Pancreas (tissue), 10 donors: ENCODE measurements around the gene SMAD2. TPM values are rescaled to one million over a fixed set of nuclear protein-coding genes. Genes with fewer than 3 reads are reported as not detected.
A peak's percentile ranks its signal among the peaks of the same experiment; 100 is the strongest.

Source experiments
- ATAC-seq, 4 donors: fragments of 200-7000 bp; cut with Tn5 transposase; one replicate each; pipeline versions ENCODE4 v1.8.0 to v1.9.1; 2020; ENCODE audit warnings: mild to moderate bottlenecking in 4 of 4, moderate library complexity in 4 of 4
- DNase-seq, 6 donors: peaks; one replicate each; pipeline ENCODE4 v3.0.0-alpha.2; 2020
- FAIRE-seq: peaks from 2 replicates; lab custom pipeline; 2012; peaks lifted over from hg19 to GRCh38; lab: Jason Lieb, UNC
- H3K27ac ChIP-seq, 4 donors: fragments of 200-600 bp; sonication (generic); 1 replicate in 3 of 4; 2 replicates in 1 of 4; pipeline versions ENCODE4 v1.5.0 to v1.8.0; 2020
- H3K27me3 ChIP-seq, 4 donors: fragments of 200-600 bp; one replicate each; pipeline ENCODE4 v1.8.0; 2021
- H3K36me3 ChIP-seq, 3 donors: fragments of 200-600 bp; sonication (generic) in 1 of 3; one replicate each; pipeline versions ENCODE4 v1.5.0 to v1.8.0; 2020 to 2021
- H3K4me1 ChIP-seq, 3 donors: fragments of 200-600 bp; one replicate each; pipeline ENCODE4 v1.8.0; 2021
- H3K4me3 ChIP-seq, 4 donors: fragments of 200-600 bp; sonication (generic) in 2 of 4; one replicate each; pipeline versions ENCODE4 v1.5.0 to v1.8.0; 2020 to 2021
- H3K9me3 ChIP-seq, 4 donors: fragments of 200-600 bp; one replicate each; pipeline ENCODE4 v1.8.0; 2021
- WGBS, 2 donors: extraction: QIAGEN DNeasy Blood & Tissue Kit; methylation state at CpG; one replicate each; pipeline ENCODE4 v1.1.7; 2013; 5-methylcytosine and 5-hydroxymethylcytosine counted together
- intact Hi-C, 3 donors: fragments of 100-400 bp; cut with DNase I; formaldehyde crosslinking; loops; one replicate each; pipeline versions ENCODE4 v1.11.1 to v1.14.2; 2022
- polyA plus RNA-seq, 2 donors: library from polyadenylated mRNA; stranded (reverse); fragments of 200-250 nt; gene quantifications; one replicate each; pipeline ENCODE4 v1.2.3, GENCODE V29; 2013
- total RNA-seq, 6 donors: library from RNA; stranded (reverse); fragmentation: NEBNext Ultra II Directional in 4 of 6; extraction: Animal tissue kit (Norgen Biotek cat#: 25700) in 4 of 6; gene quantifications; one replicate each; pipeline versions ENCODE4 v1.2.1 to v1.2.4, GENCODE V29; 2021 to 2023
- TF ChIP-seq, protein P1 (sequence below), 4 donors: fragments of 200-600 bp; sonication (generic) in 3 of 4; IDR thresholded peaks; one replicate each; pipeline versions ENCODE4 v1.5.0 to v1.8.0; 2021; ENCODE audit warnings: antibody characterized with exemption in 4 of 4
- donor health status: healthy with polysubstance abuse.
- donor health status: DM: no; HTN: no; CAD: no; lungs with moderate emphysema.
- donor health status: DM: no; HTN: no; CAD: no.
- donor health status: control.
- donor health status: control.
- donor health status: Bipolar disorder and iron deficiency.
- donor health status: DM: yes; HTN: yes; CAD: no.
- donor health status: DM: no; HTN: no; CAD: no.
- donor health status: DM: no; HTN: no; CAD: no.
- donor health status: DM: yes; HTN: yes; CAD: no.

SMAD2 gene
- total and polyA plus RNA-seq, 8 donors, result 8.7 to 71.2 (median 46.9) TPM

GRCh38 chr18:47975701-47976100 lies 45.2 kb upstream of the SMAD2 start:
- Histone ChIP-seq H3K27me3 (no peaks in the 10 kb centered on the region), H3K4me3 (no peak overlapping the region), H3K36me3 (no peaks in the 10 kb centered on the region), H3K9me3 (no peaks in the 10 kb centered on the region), H3K27ac (no peak overlapping the region), H3K4me1 (no peaks in the 10 kb centered on the region)
- ATAC-seq (no peak), FAIRE-seq (no peak), DNase-seq (no peak)
- WGBS, 2 donors, result 68 to 71% methylated on average over 4 of the region's 4 CpGs
- TF ChIP-seq, protein P1, sequence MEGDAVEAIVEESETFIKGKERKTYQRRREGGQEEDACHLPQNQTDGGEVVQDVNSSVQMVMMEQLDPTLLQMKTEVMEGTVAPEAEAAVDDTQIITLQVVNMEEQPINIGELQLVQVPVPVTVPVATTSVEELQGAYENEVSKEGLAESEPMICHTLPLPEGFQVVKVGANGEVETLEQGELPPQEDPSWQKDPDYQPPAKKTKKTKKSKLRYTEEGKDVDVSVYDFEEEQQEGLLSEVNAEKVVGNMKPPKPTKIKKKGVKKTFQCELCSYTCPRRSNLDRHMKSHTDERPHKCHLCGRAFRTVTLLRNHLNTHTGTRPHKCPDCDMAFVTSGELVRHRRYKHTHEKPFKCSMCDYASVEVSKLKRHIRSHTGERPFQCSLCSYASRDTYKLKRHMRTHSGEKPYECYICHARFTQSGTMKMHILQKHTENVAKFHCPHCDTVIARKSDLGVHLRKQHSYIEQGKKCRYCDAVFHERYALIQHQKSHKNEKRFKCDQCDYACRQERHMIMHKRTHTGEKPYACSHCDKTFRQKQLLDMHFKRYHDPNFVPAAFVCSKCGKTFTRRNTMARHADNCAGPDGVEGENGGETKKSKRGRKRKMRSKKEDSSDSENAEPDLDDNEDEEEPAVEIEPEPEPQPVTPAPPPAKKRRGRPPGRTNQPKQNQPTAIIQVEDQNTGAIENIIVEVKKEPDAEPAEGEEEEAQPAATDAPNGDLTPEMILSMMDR (IDR thresholded peaks at IDR 0.05), result no peak
- intact Hi-C loops, result no loop called here

- H3K36me3 ChIP-seq, result no peaks in the 10 kb centered on the region
- H3K4me1 ChIP-seq, result no peaks in the 10 kb centered on the region
- ATAC-seq (no peak), FAIRE-seq (no peak), DNase-seq (no peak)
- H3K9me3 ChIP-seq, result no peaks in the 10 kb centered on the region
- no peak overlapping the region for H3K4me3 ChIP-seq
- no peaks in the 10 kb centered on the region for H3K27me3 ChIP-seq
- TF ChIP-seq, protein P1 (IDR thresholded peaks at IDR 0.05), result no peak
- intact Hi-C loops, result no loop called here
- no peak overlapping the region for H3K27ac ChIP-seq
- 65% methylated on average over 5 of the region's 5 CpGs for WGBS, 2 donors
These were observed 44.6 kb upstream of the SMAD2 start for GRCh38 chr18:47975105-47975504.

DNA sequence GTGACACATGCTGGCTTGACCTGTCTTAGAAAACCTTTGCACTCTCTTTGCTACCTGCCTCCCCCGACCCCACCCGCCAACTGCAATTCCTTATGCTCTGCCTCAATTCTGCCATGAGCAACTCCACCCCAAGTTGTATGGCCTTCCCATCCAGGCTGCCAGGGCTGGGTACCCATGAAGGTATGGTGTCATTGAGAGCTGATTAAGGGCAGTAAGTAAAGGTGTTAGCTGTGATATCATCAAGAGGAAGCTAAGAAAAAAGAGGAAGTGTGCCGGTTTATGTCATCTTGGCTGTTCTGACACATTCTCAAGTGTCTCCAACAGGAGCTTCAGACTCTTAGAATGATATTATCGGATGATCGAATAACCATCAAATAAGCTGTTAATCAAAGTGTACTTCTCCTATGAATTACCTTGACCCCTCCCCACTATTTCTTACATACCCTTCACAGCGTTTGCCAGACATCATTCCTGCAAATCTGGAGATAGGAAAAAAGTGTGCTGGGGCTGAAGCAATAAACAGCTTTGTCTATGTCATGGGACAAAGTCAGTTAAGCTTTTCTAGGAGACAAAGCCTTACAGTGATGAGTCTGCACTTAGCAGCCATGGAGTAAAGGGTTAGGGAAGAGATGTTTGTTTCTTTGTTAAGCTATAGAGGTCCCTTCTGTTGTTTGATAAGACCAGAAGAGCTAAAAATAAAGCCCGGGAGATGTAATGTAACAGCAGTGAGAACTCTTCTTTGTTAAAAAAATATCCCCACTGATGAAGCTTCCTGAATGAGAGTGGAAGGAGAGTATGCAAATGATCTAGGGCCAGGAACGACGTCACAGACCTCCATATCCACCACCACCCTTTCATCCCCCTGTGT lies 40.4 kb upstream of the SMAD2 start:
- no peak overlapping the region for H3K4me3 ChIP-seq
- intact Hi-C loops, result no loop called here
- no peaks in the 10 kb centered on the region for H3K36me3 ChIP-seq
- H3K27ac ChIP-seq, result no peak overlapping the region
- TF ChIP-seq, protein P1 (IDR thresholded peaks at IDR 0.05), result no peak
- WGBS, 2 donors, result 78 to 85% methylated on average over 9 of the region's 9 CpGs
- DNase-seq (no peak), FAIRE-seq (no peak), ATAC-seq (no peak)
- no peaks in the 10 kb centered on the region for H3K9me3 ChIP-seq
- no peaks in the 10 kb centered on the region for H3K27me3 ChIP-seq
- peaks cover 0 to 6% (median 0%) of the 10 kb centered on the region in 3 donors for H3K4me1 ChIP-seq

DNA sequence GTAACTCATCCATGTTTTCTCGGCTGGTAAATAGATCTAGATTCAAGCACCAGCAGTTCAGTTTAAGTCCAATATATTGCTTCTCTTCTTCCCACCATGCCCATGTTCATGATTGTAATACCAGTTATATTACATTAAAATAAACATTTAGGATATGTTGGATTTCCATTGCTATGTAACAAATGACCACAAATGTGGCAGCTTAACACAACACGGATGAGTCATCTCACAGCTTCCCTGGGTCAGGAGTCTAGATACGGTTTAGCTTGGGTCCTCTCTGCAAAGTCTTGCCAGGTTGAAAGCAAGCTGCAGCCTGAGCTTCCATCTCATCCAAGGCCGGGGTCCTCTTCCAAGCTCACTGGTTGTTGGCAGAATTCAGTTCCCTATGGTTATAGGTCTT lies 39.4 kb upstream of the SMAD2 start:
- ATAC-seq, result no peak
- TF ChIP-seq, protein P1 (IDR thresholded peaks at IDR 0.05), result no peak

GRCh38 chr18:47968721-47969120 lies 38.3 kb upstream of the SMAD2 start:
- H3K36me3 ChIP-seq, result no peaks in the 10 kb centered on the region
- 77% methylated on average over 4 of the region's 4 CpGs for WGBS, 2 donors
- ATAC-seq, result peak in 1 of 4 donors; percentile 23
- H3K4me1 ChIP-seq, result peaks cover 0 to 6% (median 0%) of the 10 kb centered on the region in 3 donors
- no peak for DNase-seq
- H3K4me3 ChIP-seq, result no peak overlapping the region
- H3K27me3 ChIP-seq, result no peaks in the 10 kb centered on the region
- intact Hi-C loops, result no loop called here
- TF ChIP-seq, protein P1 (IDR thresholded peaks at IDR 0.05), result no peak
- H3K27ac ChIP-seq, result no peak overlapping the region
- no peaks in the 10 kb centered on the region for H3K9me3 ChIP-seq
- FAIRE-seq, result no peak

More for the DNA sequence above, 39.4 kb upstream of the SMAD2 start:
- Histone ChIP-seq H3K4me3 (no peak overlapping the region), H3K9me3 (no peaks in the 10 kb centered on the region), H3K36me3 (no peaks in the 10 kb centered on the region), H3K27me3 (no peaks in the 10 kb centered on the region), H3K4me1 (peaks cover 0 to 6% (median 0%) of the 10 kb centered on the region in 3 donors), H3K27ac (no peak overlapping the region)
- WGBS, 2 donors, result 81 to 94% methylated on average over 4 of the region's 4 CpGs
- intact Hi-C loops, result no loop called here
- FAIRE-seq (no peak), DNase-seq (no peak)
